ENCODE results near the gene FOXI3.

- TF ChIP-seq GATA2 (IDR thresholded peaks at IDR 0.05; ENCODE audit: low read depth, low read length): no peak
- no peak for TF ChIP-seq GATA3 (IDR thresholded peaks at IDR 0.05; ENCODE audit: low read depth, low read length)
These were observed 20.3 kb upstream of the FOXI3 start for GRCh38 chr2:88472811-88473210.
